GM19035 (cell line): ENCODE measurements around the gene IQCE.
"Not testable (repeated sequence)": the region's sequence is repeated elsewhere in the genome, so short reads cannot be mapped to it uniquely, and the experiment has no call there.

Experiments used
- ATAC-seq: cut with Tn5 transposase; IDR thresholded peaks from one replicate; pipeline ENCODE4 v1.9.1; 2021; ENCODE audit not compliant: unreplicated experiment

Gene IQCE

GRCh38 chr7:2532199-2532772 is 26.5 kb upstream of the IQCE start:
- not testable (repeated sequence) for ATAC-seq

GRCh38 chr7:2532816-2533215 is 26.0 kb upstream of the IQCE start:
- not testable (repeated sequence) for ATAC-seq

GRCh38 chr7:2533566-2533965 is 25.2 kb upstream of the IQCE start:
- ATAC-seq, result not testable (repeated sequence)

- ATAC-seq, result not testable (repeated sequence)
These were observed 24.6 kb upstream of the IQCE start for GRCh38 chr7:2534214-2534613.

GRCh38 chr7:2535872-2536627 is 22.7 kb upstream of the IQCE start:
- not testable (repeated sequence) for ATAC-seq

- no peak for ATAC-seq
These were observed 20.6 kb upstream of the IQCE start for GRCh38 chr7:2537981-2538851.

GRCh38 chr7:2539031-2539911 is 19.5 kb upstream of the IQCE start:
- no peak for ATAC-seq

GRCh38 chr7:2540133-2540532 is 18.6 kb upstream of the IQCE start:
- ATAC-seq, result no peak

- ATAC-seq, result no peak
These were observed 18.1 kb upstream of the IQCE start for GRCh38 chr7:2540641-2541051.

GRCh38 chr7:2541291-2542010 is 17.3 kb upstream of the IQCE start:
- no peak for ATAC-seq

- ATAC-seq, result no peak
These were observed 16.5 kb upstream of the IQCE start for GRCh38 chr7:2542011-2542915.

GRCh38 chr7:2542916-2543871 is 15.6 kb upstream of the IQCE start:
- ATAC-seq, result no peak

- ATAC-seq, result no peak
These were observed 14.1 kb upstream of the IQCE start for GRCh38 chr7:2544541-2545188.

- ATAC-seq, result no peak
These were observed 12.9 kb upstream of the IQCE start for GRCh38 chr7:2545746-2546425.

GRCh38 chr7:2546776-2547586 is 11.8 kb upstream of the IQCE start:
- no peak for ATAC-seq

- no peak for ATAC-seq
These were observed 7.4 kb upstream of the IQCE start for GRCh38 chr7:2551418-2551817.
